Germinal center (tissue), 1 donor: ENCODE data around the gene RETREG3.
A peak's percentile ranks its signal among the peaks of the same experiment; 100 is the strongest.
"Not testable (repeated sequence)": the region's sequence is repeated elsewhere in the genome, so short reads cannot be mapped to it uniquely, and the experiment has no call there.

Experiments used
- DNase-seq: peaks from one replicate; pipeline ENCODE4 v3.0.0; 2012; ENCODE audit warnings: mixed read lengths, low spot score

Gene RETREG3

GRCh38 chr17:42553161-42553818 lies 55.9 kb downstream of the RETREG3 start:
- DNase-seq: no peak

GRCh38 chr17:42552736-42553135 lies 56.4 kb downstream of the RETREG3 start, which contains the start of gene HSD17B1:
HSD17B1 (plus strand) TSS chr17:42552923; CDS start chr17:42552934, 11 bp downstream.
- DNase-seq: not testable (repeated sequence)

GRCh38 chr17:42548993-42549755 lies 60.0 kb downstream of the RETREG3 start:
- DNase-seq: no peak

- peak; percentile 91 for DNase-seq
These were observed 60.9 kb downstream of the RETREG3 start for GRCh38 chr17:42548070-42548837.

GRCh38 chr17:42547698-42548069 lies 61.5 kb downstream of the RETREG3 start:
- no peak for DNase-seq

- DNase-seq: no peak
These were observed 62.1 kb downstream of the RETREG3 start for GRCh38 chr17:42547001-42547461.

- DNase-seq: not testable (repeated sequence)
These were observed 63.2 kb downstream of the RETREG3 start for GRCh38 chr17:42545755-42546505.

GRCh38 chr17:42544874-42545283 lies 64.3 kb downstream of the RETREG3 start:
- DNase-seq: no peak

GRCh38 chr17:42543190-42544079 lies 65.7 kb downstream of the RETREG3 start:
- DNase-seq: no peak

- DNase-seq: no peak
These were observed 67.9 kb downstream of the RETREG3 start for GRCh38 chr17:42541041-42541833.

GRCh38 chr17:42540558-42540957 lies 68.6 kb downstream of the RETREG3 start:
- not testable (repeated sequence) for DNase-seq

GRCh38 chr17:42538482-42538881 lies 70.7 kb downstream of the RETREG3 start:
- no peak for DNase-seq

GRCh38 chr17:42537826-42538451 lies 71.2 kb downstream of the RETREG3 start:
- no peak for DNase-seq

GRCh38 chr17:42537156-42537805 lies 71.9 kb downstream of the RETREG3 start:
- DNase-seq: no peak

GRCh38 chr17:42536372-42537155 lies 72.6 kb downstream of the RETREG3 start:
- DNase-seq: peak; percentile 87

GRCh38 chr17:42536048-42536371 lies 73.2 kb downstream of the RETREG3 start, which contains the start of gene NAGLU:
NAGLU (plus strand) TSS chr17:42536241; CDS start chr17:42536273, 32 bp downstream.
- DNase-seq: peak; percentile 99

GRCh38 chr17:42535155-42536047 lies 73.8 kb downstream of the RETREG3 start:
- no peak for DNase-seq
